RWPE2 (cell line): ENCODE measurements around the gene FAM90A26.
"Not testable (repeated sequence)": the region's sequence is repeated elsewhere in the genome, so short reads cannot be mapped to it uniquely, and the experiment has no call there.

Experiments
- ATAC-seq: fragments of 200-7000 bp; cut with Tn5 transposase; 3 replicates; pipeline ENCODE4 v1.9.1; 2021; ENCODE audit warnings: low read depth
- DNase-seq: peaks from one replicate; pipeline ENCODE4 v3.0.0-alpha.2; 2020; ENCODE audit warnings: low spot score
- H3K27ac ChIP-seq: fragments of 450-650 bp; 2 replicates; pipeline ENCODE4 v1.5.1; 2017; ENCODE audit warnings: mild to moderate bottlenecking; ENCODE audit not compliant: poor library complexity, severe bottlenecking
- H3K27me3 ChIP-seq: fragments of 250-450 bp; sonication (Bioruptor Pico); 2 replicates; pipeline ENCODE4 v1.5.1; 2021; ENCODE audit warnings: mild to moderate bottlenecking, moderate library complexity; ENCODE audit not compliant: insufficient read depth, poor library complexity, severe bottlenecking
- H3K36me3 ChIP-seq: fragments of 250-450 bp; sonication (Bioruptor Pico); 2 replicates; pipeline ENCODE4 v1.5.1; 2020; ENCODE audit warnings: low read depth, mild to moderate bottlenecking, moderate library complexity
- H3K4me1 ChIP-seq: fragments of 250-450 bp; sonication (Bioruptor Pico); 2 replicates; pipeline ENCODE4 v1.5.1; 2021; ENCODE audit warnings: mild to moderate bottlenecking, moderate library complexity; ENCODE audit not compliant: insufficient read depth, poor library complexity, severe bottlenecking
- H3K4me3 ChIP-seq: fragments of 250-450 bp; sonication (Bioruptor Pico); 2 replicates; pipeline ENCODE4 v1.5.1; 2021; ENCODE audit warnings: mild to moderate bottlenecking, moderate library complexity; ENCODE audit not compliant: severe bottlenecking
- H3K9me3 ChIP-seq: fragments of 250-450 bp; sonication (Bioruptor Pico); 2 replicates; pipeline ENCODE4 v1.5.1; 2021; ENCODE audit warnings: mild to moderate bottlenecking, moderate library complexity; ENCODE audit not compliant: severe bottlenecking
- CTCF ChIP-seq: fragments of 450-650 bp; IDR thresholded peaks from one replicate; pipeline ENCODE4 v1.5.1; 2017; ENCODE audit warnings: mild to moderate bottlenecking, moderate library complexity; ENCODE audit not compliant: poor library complexity, severe bottlenecking

Gene FAM90A26

GRCh38 chr4:9143421-9144080 is 26.7 kb upstream of the FAM90A26 start:
- no peak for TF ChIP-seq CTCF
- H3K27ac ChIP-seq: no peak overlapping the region
- H3K27me3 ChIP-seq: no peaks in the 10 kb centered on the region
- no peak for ATAC-seq
- no peak overlapping the region for H3K4me3 ChIP-seq
- no peaks in the 10 kb centered on the region for H3K4me1 ChIP-seq
- H3K9me3 ChIP-seq: no peaks in the 10 kb centered on the region
- no peaks in the 10 kb centered on the region for H3K36me3 ChIP-seq
- DNase-seq: no peak

GRCh38 chr4:9146967-9147366 is 23.2 kb upstream of the FAM90A26 start:
- Histone ChIP-seq H3K4me1 (no peaks in the 10 kb centered on the region), H3K9me3 (no peaks in the 10 kb centered on the region), H3K4me3 (no peak overlapping the region), H3K36me3 (no peaks in the 10 kb centered on the region), H3K27ac (no peak overlapping the region), H3K27me3 (no peaks in the 10 kb centered on the region)
- DNase-seq: no peak
- TF ChIP-seq CTCF: no peak
- no peak for ATAC-seq

GRCh38 chr4:9147368-9147767 is 22.8 kb upstream of the FAM90A26 start:
- not testable (repeated sequence) for H3K27ac ChIP-seq, DNase-seq, H3K4me1 ChIP-seq, H3K4me3 ChIP-seq, ATAC-seq, H3K9me3 ChIP-seq, H3K27me3 ChIP-seq, H3K36me3 ChIP-seq

GRCh38 chr4:9148611-9149409 is 21.4 kb upstream of the FAM90A26 start:
- H3K4me3 ChIP-seq, ATAC-seq, H3K4me1 ChIP-seq, H3K9me3 ChIP-seq, H3K27ac ChIP-seq, DNase-seq, H3K27me3 ChIP-seq, H3K36me3 ChIP-seq: not testable (repeated sequence)

- not testable (repeated sequence) for DNase-seq, ATAC-seq, H3K27me3 ChIP-seq, H3K9me3 ChIP-seq, H3K36me3 ChIP-seq, H3K4me1 ChIP-seq
- H3K27ac ChIP-seq: peak overlapping the region; percentile 90
- H3K4me3 ChIP-seq: peak overlapping the region; percentile 44
These were observed 18.4 kb upstream of the FAM90A26 start for GRCh38 chr4:9151809-9152179.

GRCh38 chr4:9152180-9153007 is 17.8 kb upstream of the FAM90A26 start:
- DNase-seq (peak; percentile 97), ATAC-seq (peak; percentile 77)
- Histone ChIP-seq H3K27ac (peak overlapping the region; percentile 90), H3K4me3 (peak overlapping the region; percentile 44)
- not testable (repeated sequence) for H3K36me3 ChIP-seq, H3K27me3 ChIP-seq, H3K9me3 ChIP-seq, H3K4me1 ChIP-seq
